ENCODE measurements around the gene GNLY.
"Not testable (repeated sequence)": the region's sequence is repeated elsewhere in the genome, so short reads cannot be mapped to it uniquely, and the experiment has no call there.

GNLY gene

GRCh38 chr2:85665264-85665937 lies 28.8 kb upstream of the GNLY start:
- no peak for DNase-seq

DNA sequence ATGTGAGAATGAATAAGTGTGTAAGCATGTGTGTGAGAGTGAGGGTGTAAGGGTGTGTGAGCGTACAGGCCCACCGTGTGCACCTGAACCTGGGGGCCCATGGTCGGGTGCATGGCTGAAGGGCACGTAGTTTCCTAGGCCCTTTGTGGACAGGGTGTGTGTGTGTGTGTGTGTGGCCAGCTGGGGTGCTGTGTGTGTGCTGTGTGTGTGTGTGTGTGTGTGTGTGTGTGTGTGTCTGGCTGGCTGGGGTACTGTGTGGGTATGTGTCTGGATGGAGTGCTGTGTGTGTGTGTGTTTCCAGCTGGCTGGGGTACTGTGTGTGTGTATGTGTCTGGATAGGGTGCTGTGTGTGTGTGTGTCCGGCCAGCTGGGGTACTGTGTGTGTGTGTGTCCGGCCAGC lies 28.1 kb upstream of the GNLY start:
- no peak for DNase-seq

DNA sequence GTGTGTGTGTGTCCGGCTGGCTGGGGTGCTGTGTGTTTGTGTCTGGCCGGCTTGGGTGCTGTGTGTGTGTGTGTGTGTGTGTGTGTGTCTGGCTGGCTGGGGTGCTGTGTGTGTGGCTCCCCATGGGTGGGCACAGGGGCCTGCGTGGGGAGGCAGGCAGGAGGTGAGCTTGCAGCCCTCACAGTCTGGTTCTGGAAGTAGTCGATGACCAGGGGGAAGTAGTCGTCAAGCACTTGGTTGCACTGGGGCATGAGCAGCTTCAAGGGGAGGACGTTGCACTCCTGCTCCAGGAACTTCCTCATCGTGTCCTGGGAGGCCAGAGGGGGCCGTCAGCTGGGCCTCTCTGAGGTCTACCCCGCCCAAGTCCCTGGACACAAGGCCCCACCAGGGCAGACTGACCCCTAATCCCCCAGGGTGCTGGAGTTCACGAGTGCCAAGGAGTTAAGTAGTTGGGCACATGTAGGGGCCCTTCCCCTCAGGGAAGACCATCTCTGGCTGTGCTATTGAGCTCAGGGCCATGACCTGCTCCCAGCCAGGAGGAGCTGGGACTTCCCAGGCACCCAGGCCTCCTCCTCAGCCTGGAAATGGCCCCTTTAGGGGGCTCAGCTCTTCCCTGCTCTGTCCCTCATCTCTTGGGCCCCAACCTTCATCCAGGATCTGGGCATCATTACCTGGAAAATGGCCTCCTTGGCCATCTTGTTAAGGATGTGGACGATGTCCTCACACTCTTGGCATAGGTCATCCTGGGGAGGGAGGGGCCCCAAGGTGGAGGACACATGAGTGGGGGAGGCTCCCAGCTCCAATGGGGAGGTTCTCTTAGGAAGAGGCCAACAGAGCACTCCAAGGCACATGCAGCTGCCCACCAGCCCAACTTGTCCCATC lies 27.5 kb upstream of the GNLY start:
- DNase-seq, result no peak

DNA sequence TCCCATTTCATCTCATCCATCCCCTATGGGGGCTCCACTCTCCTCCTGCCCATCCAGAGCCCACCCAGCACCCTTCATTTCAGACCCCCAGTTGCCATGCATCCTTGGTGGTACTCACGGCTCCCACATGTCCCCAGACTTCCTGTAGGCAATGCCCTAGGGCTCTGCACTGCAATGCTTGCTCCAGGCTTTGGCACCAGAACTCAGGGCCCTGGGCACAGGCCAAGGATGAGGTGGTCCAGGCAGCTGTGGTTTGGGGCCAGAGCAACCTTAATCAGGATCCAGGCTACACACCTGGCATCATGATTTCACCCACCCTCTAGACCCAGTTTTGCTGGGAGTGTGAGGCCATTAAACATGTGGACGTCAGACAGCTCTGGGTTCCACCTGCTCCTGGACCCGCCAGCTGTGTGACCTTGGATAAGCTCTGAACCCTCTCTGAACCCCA lies 26.6 kb upstream of the GNLY start:
- DNase-seq, result no peak

- DNase-seq, result no peak
Measured at GRCh38 chr2:85668009-85668856, 25.9 kb upstream of the GNLY start, which contains the start of gene SFTPB. Gene SFTPB (minus strand): TSS chr2:85668199. CDS start chr2:85668183, 16 bp downstream.

GRCh38 chr2:85668857-85669142 lies 25.4 kb upstream of the GNLY start:
- DNase-seq, result no peak

GRCh38 chr2:85669549-85669948 lies 24.6 kb upstream of the GNLY start:
- no peak for DNase-seq

- not testable (repeated sequence) for DNase-seq
Measured at GRCh38 chr2:85670416-85670815, 23.7 kb upstream of the GNLY start.

GRCh38 chr2:85672456-85672855 lies 21.7 kb upstream of the GNLY start:
- DNase-seq, result no peak

GRCh38 chr2:85673716-85674375 lies 20.3 kb upstream of the GNLY start:
- no peak for DNase-seq

DNA sequence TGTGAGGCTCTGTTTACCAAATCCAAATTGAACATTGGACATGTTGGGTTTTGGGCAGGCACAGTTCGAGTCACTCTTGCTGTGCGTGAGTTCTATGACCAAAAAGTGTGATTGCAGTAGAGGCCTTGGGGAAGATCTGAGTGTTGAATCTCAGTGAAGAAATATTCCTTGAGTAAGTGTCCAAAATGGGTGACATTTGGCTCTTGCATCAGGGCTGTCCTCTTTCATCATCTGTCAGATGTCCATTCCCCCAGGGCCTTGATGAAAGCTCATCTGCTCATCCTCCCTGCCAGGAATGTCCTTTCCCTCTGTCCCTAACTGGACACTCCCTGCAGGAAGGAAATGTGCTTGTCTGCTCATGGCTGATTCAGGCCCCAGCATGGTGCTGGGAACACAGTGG lies 19.7 kb upstream of the GNLY start:
- DNase-seq, result no peak

DNA sequence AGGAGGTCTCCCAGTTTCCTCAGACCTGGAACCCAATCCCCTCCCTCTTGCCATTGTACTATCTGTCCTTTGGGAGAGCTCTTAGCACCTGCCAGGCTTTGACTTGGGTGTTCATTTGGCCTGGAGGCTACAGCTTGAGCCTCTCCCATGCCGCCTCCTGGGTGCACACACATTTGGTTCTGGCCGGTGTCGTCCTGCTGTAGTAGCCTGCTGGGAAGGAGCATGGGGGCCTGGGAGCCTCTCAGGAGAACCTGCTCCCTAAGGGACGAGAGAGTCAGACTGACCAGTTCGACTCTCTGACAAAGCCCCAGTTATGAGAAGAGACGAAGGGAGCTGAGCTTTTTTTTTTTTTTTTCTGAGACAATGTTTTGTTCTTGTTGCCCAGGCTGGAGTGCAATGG lies 18.7 kb upstream of the GNLY start:
- no peak for DNase-seq

- no peak for DNase-seq
Measured at GRCh38 chr2:85675866-85676548, 18.2 kb upstream of the GNLY start.

DNA sequence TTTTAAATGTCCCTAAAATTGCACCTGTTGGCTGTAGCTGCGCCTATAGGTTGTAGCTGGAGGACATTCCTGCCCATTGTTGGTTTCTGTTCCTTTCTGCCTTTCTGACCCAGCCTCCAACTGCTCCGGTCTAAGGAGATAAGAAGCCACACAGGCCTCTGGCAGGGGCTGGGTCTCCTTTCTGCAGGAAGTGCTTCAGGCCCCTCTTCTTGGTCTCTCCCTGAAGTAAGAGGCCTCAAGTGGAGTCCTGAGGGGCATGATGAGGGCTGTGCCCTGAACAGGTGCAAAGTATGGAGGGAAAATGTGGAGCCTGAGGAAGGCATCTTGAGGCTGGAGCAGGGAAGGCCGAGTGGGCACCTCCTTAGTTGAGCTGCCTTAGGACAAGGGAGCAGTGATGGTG lies 15.8 kb upstream of the GNLY start:
- no peak for DNase-seq

- DNase-seq, result peak; percentile 52 to 66 (median 59)
Measured at GRCh38 chr2:85678794-85679672, 15.1 kb upstream of the GNLY start.

GRCh38 chr2:85680707-85681371 lies 13.3 kb upstream of the GNLY start:
- no peak for DNase-seq

DNA sequence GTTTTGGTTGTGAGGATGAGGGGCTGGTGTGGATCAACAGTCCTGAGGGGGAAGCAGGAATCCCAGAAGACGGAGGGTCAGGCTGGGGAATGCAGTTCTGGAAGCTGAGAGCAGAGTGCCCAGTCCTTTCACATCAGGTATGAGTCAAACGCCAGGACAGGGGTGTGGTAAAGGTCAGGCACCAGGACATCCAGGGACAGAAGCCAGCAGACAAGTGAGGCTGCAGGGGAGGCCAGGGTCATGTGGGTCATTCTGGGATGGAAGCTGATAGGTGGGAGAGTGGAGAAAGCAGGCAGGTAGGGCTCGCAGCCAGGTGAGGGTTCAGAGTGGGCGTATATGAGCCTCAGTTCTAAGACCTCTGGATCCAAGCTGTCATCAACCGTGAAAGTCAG lies 12.8 kb upstream of the GNLY start:
- no peak for DNase-seq

GRCh38 chr2:85681776-85682175 lies 12.4 kb upstream of the GNLY start:
- no peak for DNase-seq

DNA sequence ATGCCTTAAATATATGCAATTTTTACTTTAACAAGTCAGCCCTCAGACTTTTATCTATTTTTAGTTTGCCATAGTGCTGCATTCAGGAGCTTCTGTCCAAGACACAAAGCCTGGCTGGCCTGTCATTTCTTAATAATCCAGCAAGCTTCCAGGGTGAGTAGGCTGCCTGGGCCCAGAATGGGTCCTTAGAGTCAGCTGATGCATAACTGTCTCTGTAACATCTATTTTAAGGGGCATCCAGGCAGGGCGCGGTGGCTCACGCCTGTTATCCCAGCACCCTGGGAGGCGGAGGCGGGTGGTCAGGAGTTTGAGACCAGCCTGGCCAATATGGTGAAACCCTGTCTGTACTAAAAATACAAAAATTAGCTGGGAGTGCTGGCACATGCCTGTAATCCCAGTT lies 11.8 kb upstream of the GNLY start:
- DNase-seq, result no peak

- DNase-seq, result no peak
Measured at GRCh38 chr2:85684380-85684779, 9.8 kb upstream of the GNLY start.

- no peak for DNase-seq
Measured at GRCh38 chr2:85684806-85685205, 9.4 kb upstream of the GNLY start.

Measured in activated naive CD4-positive, alpha-beta T cell (primary cell).